Body of pancreas (tissue), 4 donors: ENCODE measurements around the gene SHISAL1. TPM values are rescaled to one million over a fixed set of nuclear protein-coding genes. Genes with fewer than 3 reads are reported as not detected.

Experiments used
- ATAC-seq: fragments of 150-250 bp; one replicate; pipeline ENCODE4 v1.9.1; 2016
- DNase-seq, 4 donors: peaks; one replicate each; pipeline ENCODE4 v3.0.0-alpha.2; 2019
- H3K27ac ChIP-seq, 4 donors: fragments of 200-600 bp; sonication (generic); 1 replicate in 3 of 4; 2 replicates in 1 of 4; pipeline versions ENCODE4 v1.5.1 to v1.6.1; 2016 to 2019; ENCODE audit warnings: mild to moderate bottlenecking in 1 of 4, mixed read lengths in 1 of 4, moderate library complexity in 1 of 4
- H3K27me3 ChIP-seq, 2 donors: fragments of 200-600 bp; sonication (generic); one replicate each; pipeline ENCODE4 v1.6.0; 2016; ENCODE audit warnings: mild to moderate bottlenecking in 1 of 2
- H3K36me3 ChIP-seq, 2 donors: fragments of 200-600 bp; sonication (generic); replicated peaks in 1 of 2; 2 replicates each; pipeline ENCODE4 v1.5.1; 2016; ENCODE audit warnings: low read depth in 2 of 2; ENCODE audit not compliant: insufficient read depth in 1 of 2
- H3K4me1 ChIP-seq: fragments of 200-600 bp; sonication (generic); one replicate; pipeline ENCODE4 v1.6.0; 2016
- H3K4me3 ChIP-seq, 2 donors: fragments of 200-600 bp; sonication (generic); 1 replicate in 1 of 2; 2 replicates in 1 of 2; pipeline ENCODE4 v1.5.1; 2016 to 2019
- H3K9me3 ChIP-seq, 3 donors: fragments of 200-600 bp; sonication (generic); 1 replicate in 2 of 3; 2 replicates in 1 of 3; pipeline ENCODE4 v1.5.1; 2016
- CTCF ChIP-seq, 7 experiments: fragments of 450-650 bp in 4 of 7; fragments of 200-600 bp in 3 of 7; sonication (generic) in 3 of 7; IDR thresholded peaks; one replicate each; pipeline ENCODE4 v1.5.1; 2016 to 2019; ENCODE audit warnings: antibody characterized with exemption in 7 of 7
- POLR2A ChIP-seq, 3 donors: fragments of 450-650 bp; IDR thresholded peaks; one replicate each; pipeline ENCODE4 v1.6.1; 2016; ENCODE audit warnings: antibody characterized with exemption in 3 of 3, mild to moderate bottlenecking in 2 of 3
- WGBS, 2 donors: methylation state at CpG; one replicate each; pipeline ENCODE4 v1.1.5; 2017; 5-methylcytosine and 5-hydroxymethylcytosine counted together
- intact Hi-C: fragments of 100-400 bp; cut with DNase I; formaldehyde crosslinking; loops from one replicate; pipeline ENCODE4 v1.15.1; 2023
- total RNA-seq, 2 donors: library from RNA; depleted of rRNA; stranded (reverse); fragments of >200 nt; gene quantifications; one replicate each; pipeline ENCODE4 v1.1.0, GENCODE V29; 2016

Gene SHISAL1
- total RNA-seq, 2 donors from 2014 or later, result 0.78 to 1.6 TPM

DNA sequence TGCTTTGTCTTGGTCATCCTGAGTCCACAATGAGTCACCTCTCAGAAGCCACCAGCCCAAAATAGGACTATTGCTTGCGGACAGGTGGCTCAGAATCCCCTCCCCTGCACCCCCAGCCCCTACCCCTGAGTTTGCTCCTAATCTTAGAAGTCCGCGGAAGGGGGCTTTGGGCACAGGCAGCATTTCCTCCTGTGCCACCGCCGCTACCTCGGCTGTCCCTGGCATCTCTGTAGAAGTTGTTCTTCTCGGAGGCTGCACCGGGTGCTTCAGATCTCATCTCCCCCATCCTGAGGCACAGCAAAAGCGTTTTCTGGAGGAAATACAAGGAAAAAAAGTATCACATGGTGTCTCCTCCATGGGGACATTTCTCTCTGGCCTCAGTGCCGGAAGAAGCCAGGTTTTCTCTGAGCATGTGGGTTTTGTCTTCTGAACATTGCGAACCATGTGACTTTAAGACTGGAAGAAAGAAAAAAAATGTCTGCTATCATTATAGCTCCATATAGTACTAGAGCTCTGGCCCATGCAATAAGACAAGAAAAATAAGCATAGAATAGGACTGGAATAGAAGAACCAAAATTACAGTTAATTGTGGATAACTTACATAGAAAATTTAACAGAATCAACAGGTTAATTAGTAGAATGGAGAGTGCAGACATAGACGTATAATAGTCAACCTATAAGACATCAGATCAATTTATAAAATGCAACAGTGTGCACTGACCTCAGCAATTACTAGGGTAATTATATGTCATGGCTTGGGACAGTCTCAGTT, 63.2 kb downstream of the SHISAL1 start:
- Histone ChIP-seq H3K9me3 (peaks cover 0 to 11% (median 0%) of the 10 kb centered on the region in 3 donors), H3K36me3 (no peaks in the 10 kb centered on the region), H3K4me1 (no peaks in the 10 kb centered on the region), H3K27me3 (no peaks in the 10 kb centered on the region), H3K27ac (no peak overlapping the region), H3K4me3 (no peak overlapping the region)
- TF ChIP-seq POLR2A (IDR thresholded peaks at IDR 0.05) (no peak), CTCF (IDR thresholded peaks at IDR 0.05) (no peak)
- ATAC-seq, result no peak
- 78 to 92% methylated on average over 6 to 12 of the region's 12 CpGs for WGBS, 2 donors
- intact Hi-C loops, result no loop called here
- no peak for DNase-seq

GRCh38 chr22:44248926-44249325, 63.8 kb downstream of the SHISAL1 start:
- Histone ChIP-seq H3K27ac (no peak overlapping the region), H3K36me3 (no peaks in the 10 kb centered on the region), H3K27me3 (no peaks in the 10 kb centered on the region), H3K9me3 (peaks cover 0 to 11% (median 0%) of the 10 kb centered on the region in 3 donors), H3K4me3 (no peak overlapping the region), H3K4me1 (no peaks in the 10 kb centered on the region)
- DNase-seq (no peak), ATAC-seq (no peak)
- no peak for TF ChIP-seq CTCF (IDR thresholded peaks at IDR 0.05)
- no peak for TF ChIP-seq POLR2A (IDR thresholded peaks at IDR 0.05)
- intact Hi-C loops, result no loop called here
- WGBS, 2 donors, result 83 to 91% methylated on average over 10 of the region's 10 CpGs

GRCh38 chr22:44247923-44248892, 64.5 kb downstream of the SHISAL1 start:
- peaks cover 0 to 11% (median 0%) of the 10 kb centered on the region in 3 donors for H3K9me3 ChIP-seq
- no peak for ATAC-seq
- WGBS, 2 donors, result 88 to 89% methylated on average over 25 of the region's 25 CpGs
- H3K4me1 ChIP-seq, result no peaks in the 10 kb centered on the region
- TF ChIP-seq POLR2A (IDR thresholded peaks at IDR 0.05), result no peak
- no peak for TF ChIP-seq CTCF (IDR thresholded peaks at IDR 0.05)
- no peak for DNase-seq
- H3K27ac ChIP-seq, result no peak overlapping the region
- no peak overlapping the region for H3K4me3 ChIP-seq
- intact Hi-C loops, result no loop called here
- no peaks in the 10 kb centered on the region for H3K36me3 ChIP-seq
- no peaks in the 10 kb centered on the region for H3K27me3 ChIP-seq

GRCh38 chr22:44247346-44247745, 65.4 kb downstream of the SHISAL1 start:
- intact Hi-C loops, result no loop called here
- no peak for ATAC-seq
- WGBS, 2 donors, result 72 to 88% methylated on average over 4 to 5 of the region's 5 CpGs

More at GRCh38 chr22:44247346-44247745, 65.4 kb downstream of the SHISAL1 start:
- TF ChIP-seq CTCF (IDR thresholded peaks at IDR 0.05) (no peak), POLR2A (IDR thresholded peaks at IDR 0.05) (no peak)
- Histone ChIP-seq H3K4me3 (no peak overlapping the region), H3K36me3 (no peaks in the 10 kb centered on the region), H3K27ac (no peak overlapping the region), H3K9me3 (peaks cover 0 to 11% (median 0%) of the 10 kb centered on the region in 3 donors), H3K4me1 (no peaks in the 10 kb centered on the region), H3K27me3 (no peaks in the 10 kb centered on the region)
- DNase-seq, result no peak
